H9 (cell line): ENCODE measurements around the gene IQSEC1. TPM values are rescaled to one million over a fixed set of nuclear protein-coding genes. Genes with fewer than 3 reads are reported as not detected.

Experiments
- DNase-seq: peaks from one replicate; pipeline ENCODE4 v3.0.0-alpha.2; 2017
- H2AFZ ChIP-seq: one replicate; pipeline ENCODE4 v1.6.1; 2013; ENCODE audit warnings: mild to moderate bottlenecking, low read length, control low read depth, moderate library complexity
- H2AK5ac ChIP-seq: 2 replicates; pipeline ENCODE4 v1.6.1; 2013; ENCODE audit warnings: low read length, control low read depth, mixed read lengths; ENCODE audit not compliant: insufficient read length
- H2BK120ac ChIP-seq: one replicate; pipeline ENCODE4 v1.6.1; 2013; ENCODE audit warnings: low read depth, mild to moderate bottlenecking, low read length, control low read depth, inconsistent platforms; ENCODE audit not compliant: poor library complexity, severe bottlenecking
- H2BK12ac ChIP-seq: 2 replicates; pipeline ENCODE4 v1.6.1; 2013; ENCODE audit warnings: low read length, control low read depth, mixed read lengths, low read depth; ENCODE audit not compliant: insufficient read length
- H2BK15ac ChIP-seq: 2 replicates; pipeline ENCODE4 v1.6.1; 2013; ENCODE audit warnings: low read depth, low read length, control low read depth
- H2BK20ac ChIP-seq: one replicate; pipeline ENCODE4 v1.6.1; 2013; ENCODE audit warnings: low read depth, mild to moderate bottlenecking, low read length, control low read depth, inconsistent platforms; ENCODE audit not compliant: poor library complexity, severe bottlenecking
- H2BK5ac ChIP-seq: 2 replicates; pipeline ENCODE4 v1.6.1; 2013; ENCODE audit warnings: low read length, control low read depth, mixed read lengths; ENCODE audit not compliant: insufficient read length
- H3K14ac ChIP-seq: 2 replicates; pipeline ENCODE4 v1.6.1; 2013; ENCODE audit warnings: low read length, control low read depth; ENCODE audit not compliant: insufficient read depth
- H3K18ac ChIP-seq: 2 replicates; pipeline ENCODE4 v1.6.1; 2013; ENCODE audit warnings: low read depth, mild to moderate bottlenecking, mixed read lengths, low read length, control low read depth; ENCODE audit not compliant: insufficient read length
- H3K23ac ChIP-seq: 2 replicates; pipeline ENCODE4 v1.6.1; 2013; ENCODE audit warnings: low read length, control low read depth, mixed read lengths, low read depth; ENCODE audit not compliant: insufficient read length
- H3K23me2 ChIP-seq: 2 replicates; pipeline ENCODE4 v1.6.1; 2013; ENCODE audit warnings: low read depth, mild to moderate bottlenecking, mixed read lengths, low read length, control low read depth; ENCODE audit not compliant: insufficient read length, poor library complexity, severe bottlenecking
- H3K27ac ChIP-seq: 2 replicates; pipeline ENCODE4 v1.5.1; 2013; ENCODE audit warnings: low read length, control low read depth, mixed read lengths, low read depth; ENCODE audit not compliant: insufficient read length
- H3K27me3 ChIP-seq: 2 replicates; pipeline ENCODE4 v1.6.1; 2013; ENCODE audit warnings: low read length, control low read depth, inconsistent platforms; ENCODE audit not compliant: insufficient read depth
- H3K4ac ChIP-seq: 2 replicates; pipeline ENCODE4 v1.6.1; 2013; ENCODE audit warnings: low read depth, mild to moderate bottlenecking, control low read depth, inconsistent platforms, low read length, moderate library complexity
- H3K4me1 ChIP-seq: 2 replicates; pipeline ENCODE4 v1.6.1; 2013; ENCODE audit warnings: low read length, control low read depth, inconsistent platforms; ENCODE audit not compliant: insufficient read depth
- H3K4me2 ChIP-seq: 2 replicates; pipeline ENCODE4 v1.6.1; 2013; ENCODE audit warnings: low read length, control low read depth, mixed read lengths; ENCODE audit not compliant: insufficient read length, insufficient read depth
- H3K56ac ChIP-seq: 2 replicates; pipeline ENCODE4 v1.6.1; 2013; ENCODE audit warnings: low read depth, mild to moderate bottlenecking, mixed read lengths, low read length, control low read depth; ENCODE audit not compliant: insufficient read length
- H3K79me1 ChIP-seq: 2 replicates; pipeline ENCODE4 v1.6.1; 2013; ENCODE audit warnings: low read depth, mild to moderate bottlenecking, moderate library complexity, low read length, control low read depth, inconsistent platforms; ENCODE audit not compliant: insufficient read depth, poor library complexity, severe bottlenecking
- H3K79me2 ChIP-seq: 2 replicates; pipeline ENCODE4 v1.6.1; 2013; ENCODE audit warnings: low read length, control low read depth, inconsistent platforms; ENCODE audit not compliant: insufficient read depth
- H3K9ac ChIP-seq: 2 replicates; pipeline ENCODE4 v1.6.1; 2013; ENCODE audit warnings: low read length, control low read depth, mixed read lengths; ENCODE audit not compliant: insufficient read length; ENCODE audit errors: extremely low read depth
- H3K9me3 ChIP-seq: one replicate; pipeline ENCODE4 v1.6.1; 2013; ENCODE audit warnings: low read depth, low read length, inconsistent platforms; ENCODE audit not compliant: control insufficient read depth
- H3T11ph ChIP-seq: one replicate; pipeline ENCODE4 v1.6.1; 2013; ENCODE audit warnings: mild to moderate bottlenecking, low read length, control low read depth, inconsistent platforms
- H4K20me1 ChIP-seq: one replicate; pipeline ENCODE4 v1.6.1; 2013; ENCODE audit not compliant: control insufficient read depth, insufficient read length, insufficient read depth
- H4K5ac ChIP-seq: 2 replicates; pipeline ENCODE4 v1.6.1; 2013; ENCODE audit warnings: low read depth, mild to moderate bottlenecking, mixed read lengths, low read length, control low read depth; ENCODE audit not compliant: insufficient read length
- H4K8ac ChIP-seq: replicated peaks from 2 replicates; pipeline ENCODE4 v1.6.1; 2013; ENCODE audit warnings: low read length, control low read depth, mixed read lengths, low read depth; ENCODE audit not compliant: insufficient read length
- H4K91ac ChIP-seq: 2 replicates; pipeline ENCODE4 v1.6.1; 2013; ENCODE audit warnings: low read depth, mild to moderate bottlenecking, moderate library complexity, mixed read lengths, low read length, control low read depth; ENCODE audit not compliant: insufficient read length
- H3K27ac Mint-ChIP-seq, 3 experiments: 2 replicates in 2 of 3; 3 replicates in 1 of 3; pipeline ENCODE4 v1.8.0; 2020 to 2021; ENCODE audit warnings: mixed read lengths in 3 of 3, mild to moderate bottlenecking in 1 of 3, moderate library complexity in 1 of 3
- H3K27me3 Mint-ChIP-seq: 2 replicates; pipeline ENCODE4 v1.8.0; 2021; ENCODE audit warnings: low read depth, mild to moderate bottlenecking, moderate library complexity, mixed read lengths
- H3K36me3 Mint-ChIP-seq, 3 experiments: 2 replicates in 2 of 3; 3 replicates in 1 of 3; pipeline ENCODE4 v1.8.0; 2020 to 2021; ENCODE audit warnings: low read depth in 3 of 3, mixed read lengths in 3 of 3; ENCODE audit not compliant: insufficient read depth in 1 of 3
- H3K4me1 Mint-ChIP-seq, 2 experiments: 2 replicates each; pipeline ENCODE4 v1.8.0; 2020; ENCODE audit warnings: mixed read lengths in 2 of 2
- H3K4me3 Mint-ChIP-seq, 2 experiments: 2 replicates in 1 of 2; 3 replicates in 1 of 2; pipeline ENCODE4 v1.8.0; 2020 to 2021; ENCODE audit warnings: mild to moderate bottlenecking in 2 of 2, mixed read lengths in 2 of 2, moderate library complexity in 1 of 2
- H3K9me3 Mint-ChIP-seq, 2 experiments: 2 replicates in 1 of 2; 3 replicates in 1 of 2; pipeline ENCODE4 v1.8.0; 2020; ENCODE audit warnings: mild to moderate bottlenecking in 2 of 2, mixed read lengths in 2 of 2, moderate library complexity in 1 of 2
- CTCF ChIP-seq: fragments of 200-600 bp; sonication (generic); conservative IDR thresholded peaks from 3 replicates; pipeline ENCODE4 v1.8.0; 2021; ENCODE audit warnings: antibody characterized with exemption, mild to moderate bottlenecking
- whole genome bisulfite sequencing: extraction: QIAGEN DNeasy Blood & Tissue Kit; methylation state at CpG from one replicate; pipeline ENCODE4 v1.1.7; 2013; ENCODE audit warnings: missing lambda C conversion rate, low lambda C conversion rate, mixed read lengths; ENCODE audit not compliant: insufficient read length; ENCODE audit errors: extremely low coverage; 5-methylcytosine and 5-hydroxymethylcytosine counted together
- total RNA-seq: library from RNA; stranded (reverse); gene quantifications from 2 replicates; pipeline ENCODE4 v1.2.1, GENCODE V29; 2021

The IQSEC1 gene
- total RNA-seq, 1 experiment from 2014 or later, result 19.1 TPM

GRCh38 chr3:12875857-12876836 lies 197.1 kb downstream of the IQSEC1 start:
- no peaks in the 10 kb centered on the region for H3K4me1 ChIP-seq
- no peaks in the 10 kb centered on the region for H3K9me3 Mint-ChIP-seq
- no peak overlapping the region for H2BK5ac ChIP-seq
- no peak overlapping the region for H4K91ac ChIP-seq
- H3K36me3 Mint-ChIP-seq, result no peaks in the 10 kb centered on the region
- H3K14ac ChIP-seq, result no peak overlapping the region; the same call in 1 of the 2 replicates
- no peak overlapping the region for H3T11ph ChIP-seq
- H3K4ac ChIP-seq, result no peak overlapping the region
- no peak overlapping the region for H2BK12ac ChIP-seq
- H3K23me2 ChIP-seq, result no peaks in the 10 kb centered on the region
- peaks cover 7 to 16% of the 10 kb centered on the region in 2 experiments; a peak in 3 of 4 replicates for H3K4me1 Mint-ChIP-seq
- TF ChIP-seq CTCF, result peak; percentile 72
- no peak overlapping the region for H2BK120ac ChIP-seq
- no peak overlapping the region for H4K8ac ChIP-seq
- peaks cover 58% of the 10 kb centered on the region for H3K27me3 Mint-ChIP-seq
- no peak overlapping the region for H3K4me2 ChIP-seq
- no CpG with 5 or more reads among the region's 60 CpGs for WGBS
- no peak overlapping the region for H3K56ac ChIP-seq
- no peak overlapping the region for H3K27ac Mint-ChIP-seq
- H3K18ac ChIP-seq, result no peak overlapping the region
- H4K20me1 ChIP-seq, result no peaks in the 10 kb centered on the region
- no peak overlapping the region for H4K5ac ChIP-seq
- no peak overlapping the region for H2BK15ac ChIP-seq
- H2BK20ac ChIP-seq, result no peak overlapping the region
- no peak overlapping the region for H3K9ac ChIP-seq
- H3K27ac ChIP-seq, result no peak overlapping the region
- peak; percentile 94 for DNase-seq
- no peaks in the 10 kb centered on the region for H3K27me3 ChIP-seq
- no peaks in the 10 kb centered on the region for H3K9me3 ChIP-seq
- no peak overlapping the region for H2AFZ ChIP-seq
- no peaks in the 10 kb centered on the region for H3K79me2 ChIP-seq
- H3K79me1 ChIP-seq, result no peaks in the 10 kb centered on the region
- peak overlapping the region; percentile 59 to 73; a peak in 4 of 5 replicates for H3K4me3 Mint-ChIP-seq
- no peak overlapping the region for H3K23ac ChIP-seq
- H2AK5ac ChIP-seq, result no peak overlapping the region
